Measurements from ENCODE around the gene ITSN1. TPM values are rescaled to one million over a fixed set of nuclear protein-coding genes. Genes with fewer than 3 reads are reported as not detected.

The ITSN1 gene
- total and polyA plus RNA-seq, 2 of the 13 experiments (the other 11 are each of a cell fraction or from before 2014, with no cell fraction given) = 26.1 to 33.8 TPM

GRCh38 chr21:33687634-33688033, 45.3 kb downstream of the ITSN1 start (continued):
- TF ChIP-seq HNF1A (IDR thresholded peaks at IDR 0.05; ENCODE audit: low read depth) (no peak), HNF1A (CRISPR knock-in tag; IDR thresholded peaks at IDR 0.05; ENCODE audit: borderline replicate concordance) (no peak), KLF16 (CRISPR knock-in tag; IDR thresholded peaks at IDR 0.05) (0 out of 4 replicates have a peak, but pooled peaks of 1 of the 2 experiments have one; percentile 45), ZNF670 (CRISPR knock-in tag; IDR thresholded peaks at IDR 0.05; ENCODE audit: borderline replicate concordance) (no peak), SIX1 (CRISPR knock-in tag; IDR thresholded peaks at IDR 0.05; ENCODE audit: borderline replicate concordance) (0 out of 2 replicates have a peak, but pooled peaks have one; percentile 17), HIC2 (CRISPR knock-in tag; IDR thresholded peaks at IDR 0.05; ENCODE audit: low read depth) (no peak), AGO1 (IDR thresholded peaks at IDR 0.05; ENCODE audit: low read depth, low read length, poor library complexity, severe bottlenecking) (no peak), ZSCAN21 (CRISPR knock-in tag; IDR thresholded peaks at IDR 0.05; ENCODE audit: borderline replicate concordance) (no peak), ZBTB10 (CRISPR knock-in tag; IDR thresholded peaks at IDR 0.05; ENCODE audit: borderline replicate concordance) (no peak), SETDB1 (CRISPR knock-in tag; IDR thresholded peaks at IDR 0.05; ENCODE audit: borderline replicate concordance) (no peak), HIVEP1 (CRISPR knock-in tag; IDR thresholded peaks at IDR 0.05) (no peak), ZNF460 (CRISPR knock-in tag; IDR thresholded peaks at IDR 0.05; ENCODE audit: borderline replicate concordance) (no peak)
